Measurements from ENCODE around the gene TOMM22.
A peak's percentile ranks its signal among the peaks of the same experiment; 100 is the strongest.
"Not testable (repeated sequence)": the region's sequence is repeated elsewhere in the genome, so short reads cannot be mapped to it uniquely, and the experiment has no call there.

The TOMM22 gene

DNA sequence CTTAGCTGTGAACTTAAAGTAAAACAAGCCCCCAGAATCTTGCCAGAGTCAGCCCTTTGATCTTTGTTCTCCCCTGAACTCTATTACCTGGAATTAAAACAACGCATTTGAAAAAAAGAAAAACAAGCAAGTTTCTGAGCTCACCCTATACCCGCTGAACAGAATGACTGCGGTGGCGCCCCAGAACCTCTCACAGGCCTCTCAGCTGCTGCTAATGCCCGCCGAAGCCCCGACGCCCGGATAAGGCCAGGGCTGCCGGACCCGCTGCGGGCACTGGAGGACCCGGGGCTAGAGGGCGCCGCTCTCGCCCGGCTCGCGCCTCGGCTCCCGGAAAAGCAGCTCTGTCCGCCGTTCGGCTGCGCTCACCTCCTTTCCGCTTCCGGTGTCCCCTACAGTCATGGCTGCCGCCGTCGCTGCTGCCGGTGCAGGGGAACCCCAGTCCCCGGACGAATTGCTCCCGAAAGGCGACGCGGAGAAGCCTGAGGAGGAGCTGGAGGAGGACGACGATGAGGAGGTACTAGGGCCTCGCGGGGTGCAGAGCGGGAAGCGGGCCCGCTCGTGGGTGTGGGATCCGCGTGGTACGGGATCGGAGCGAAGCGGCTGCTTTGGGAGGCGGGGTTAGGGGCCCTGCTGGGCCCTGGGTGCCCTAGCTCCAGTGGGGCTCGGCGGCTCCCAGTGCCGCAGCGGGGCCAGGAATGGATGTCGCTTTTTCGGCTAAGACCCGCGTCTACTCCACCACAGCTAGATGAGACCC lies at the start of gene TOMM22:
TOMM22 (plus strand) TSS at position 376 of the 754 bp plus-strand sequence; CDS start at position 398, 22 bp downstream.
- peak; percentile 92 for TF ChIP-seq CTCF (IDR thresholded peaks at IDR 0.05; ENCODE audit: extremely low read depth, insufficient read depth, missing control alignments)
- in situ Hi-C loops (cut with MboI; ENCODE audit: low pct_unique_long_range_greater_than_20kb, low sequenced_read_pairs, unreplicated experiment), result no loop called here
- peak; percentile 97 for DNase-seq (ENCODE audit: low spot score)

DNA sequence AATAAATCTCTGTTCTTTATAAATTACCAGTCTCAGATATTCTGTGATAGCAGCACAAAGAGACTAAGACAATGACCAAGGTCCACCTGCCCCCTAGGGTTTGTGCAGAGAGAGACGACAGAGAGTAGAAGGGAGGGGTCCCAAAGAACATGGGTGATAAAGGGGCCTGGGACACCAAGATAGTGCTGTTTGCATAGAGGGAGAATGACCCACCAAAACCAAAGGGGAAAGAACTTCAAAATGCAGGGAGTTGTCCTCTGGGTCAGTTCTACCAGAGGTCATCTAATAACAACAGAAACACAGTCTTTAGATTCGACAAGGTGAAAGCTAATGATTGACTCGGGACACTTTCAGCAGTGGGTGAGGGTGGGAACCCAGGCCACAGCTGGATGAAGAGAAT lies 49.2 kb upstream of the TOMM22 start:
- DNase-seq (ENCODE audit: low spot score), result no peak
- TF ChIP-seq CTCF (IDR thresholded peaks at IDR 0.05; ENCODE audit: extremely low read depth, insufficient read depth, missing control alignments), result no peak
- in situ Hi-C loops (cut with MboI; ENCODE audit: low pct_unique_long_range_greater_than_20kb, low sequenced_read_pairs, unreplicated experiment), result no loop called here

DNA sequence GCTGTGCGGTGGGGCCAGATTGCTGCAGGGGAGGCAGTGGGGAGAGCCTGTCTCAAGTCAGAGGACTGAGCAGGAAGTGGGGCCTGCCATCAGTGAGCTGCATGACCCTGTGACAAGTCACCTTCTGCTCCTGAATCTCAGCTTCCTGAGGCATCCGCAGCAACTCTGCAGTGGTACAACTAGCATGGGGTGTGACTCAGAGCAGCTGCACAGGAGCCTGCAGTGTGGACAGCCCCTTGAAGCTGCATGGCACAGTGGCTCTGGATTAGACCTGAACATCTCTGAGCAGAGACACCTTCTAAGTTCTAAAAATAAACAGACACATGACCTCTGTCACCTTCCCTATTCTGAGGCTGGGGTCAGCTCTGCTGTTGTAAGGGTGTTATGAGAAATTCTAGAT lies 43.5 kb upstream of the TOMM22 start:
- DNase-seq (ENCODE audit: low spot score), result no peak
- in situ Hi-C loops (cut with MboI; ENCODE audit: low pct_unique_long_range_greater_than_20kb, low sequenced_read_pairs, unreplicated experiment), result no loop called here
- TF ChIP-seq CTCF (IDR thresholded peaks at IDR 0.05; ENCODE audit: extremely low read depth, insufficient read depth, missing control alignments), result no peak

- in situ Hi-C loops (cut with MboI; ENCODE audit: low pct_unique_long_range_greater_than_20kb, low sequenced_read_pairs, unreplicated experiment), result no loop called here
- no peak for DNase-seq (ENCODE audit: low spot score)
- no peak for TF ChIP-seq CTCF (IDR thresholded peaks at IDR 0.05; ENCODE audit: extremely low read depth, insufficient read depth, missing control alignments)
Observed at GRCh38 chr22:38638728-38639127, 43.0 kb upstream of the TOMM22 start.

- no peak for TF ChIP-seq CTCF (IDR thresholded peaks at IDR 0.05; ENCODE audit: extremely low read depth, insufficient read depth, missing control alignments)
- in situ Hi-C loops (cut with MboI; ENCODE audit: low pct_unique_long_range_greater_than_20kb, low sequenced_read_pairs, unreplicated experiment), result no loop called here
Observed at GRCh38 chr22:38641476-38642040, 40.2 kb upstream of the TOMM22 start.

DNA sequence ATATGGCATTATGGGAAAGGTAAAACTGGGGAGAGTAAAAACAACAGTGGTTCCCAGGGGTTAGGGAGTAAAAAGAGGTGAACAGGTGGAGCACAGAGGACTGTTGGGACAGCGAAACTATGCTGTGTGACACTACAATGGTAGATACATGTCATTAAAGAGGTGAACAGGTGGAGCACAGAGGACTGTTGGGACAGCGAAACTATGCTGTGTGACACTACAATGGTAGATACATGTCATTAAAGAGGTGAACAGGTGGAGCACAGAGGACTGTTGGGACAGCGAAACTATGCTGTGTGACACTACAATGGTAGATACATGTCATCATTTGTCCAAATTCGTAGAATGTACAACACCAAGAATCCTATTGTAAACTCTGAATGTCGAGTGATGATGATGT lies 37.5 kb upstream of the TOMM22 start:
- in situ Hi-C loops (cut with MboI; ENCODE audit: low pct_unique_long_range_greater_than_20kb, low sequenced_read_pairs, unreplicated experiment); DNase-seq (ENCODE audit: low spot score): not testable (repeated sequence)

More at GRCh38 chr22:38641476-38642040, 40.2 kb upstream of the TOMM22 start:
- no peak for DNase-seq (ENCODE audit: low spot score)

DNA sequence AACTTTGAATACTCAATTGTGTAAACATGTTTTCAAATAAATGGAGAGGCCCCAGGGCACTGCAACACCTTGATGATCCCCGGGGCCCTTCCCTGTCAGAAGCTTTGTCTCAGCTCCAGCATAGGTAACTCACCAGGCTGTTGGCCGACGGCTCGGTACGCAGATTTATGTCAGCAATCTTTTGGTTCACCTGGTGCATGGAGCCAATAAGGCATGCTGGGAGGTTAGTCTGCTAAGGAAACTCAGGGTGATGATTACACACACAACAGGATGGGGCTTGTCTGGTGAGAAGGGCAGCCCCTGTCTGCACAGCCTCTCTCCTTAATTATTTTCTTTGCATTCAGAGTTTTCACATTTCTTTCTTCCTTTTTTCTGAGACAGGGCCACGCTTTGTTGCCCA lies 36.3 kb upstream of the TOMM22 start:
- DNase-seq (ENCODE audit: low spot score), result no peak
- TF ChIP-seq CTCF (IDR thresholded peaks at IDR 0.05; ENCODE audit: extremely low read depth, insufficient read depth, missing control alignments), result no peak
- in situ Hi-C loops (cut with MboI; ENCODE audit: low pct_unique_long_range_greater_than_20kb, low sequenced_read_pairs, unreplicated experiment), result no loop called here

All from GM13977 (cell line).